Activated B cell treated with CpG ODN at 0.5 μM for 24 hours (primary cell): Measurements from ENCODE around the gene UBQLN2. TPM values are rescaled to one million over a fixed set of nuclear protein-coding genes. Genes with fewer than 3 reads are reported as not detected.
"Not testable (repeated sequence)": the region's sequence is repeated elsewhere in the genome, so short reads cannot be mapped to it uniquely, and the experiment has no call there.

ENCODE experiments used
- ATAC-seq: fragments of 200-7000 bp; cut with Tn5 transposase; one replicate; pipeline ENCODE4 v1.10.0; 2021; ENCODE audit warnings: low read depth, mild to moderate bottlenecking, moderate library complexity
- CTCF ChIA-PET: fragments of 350-600 bp; sonication (Branson Sonifier 250); formaldehyde crosslinking; loops from one replicate; lab custom pipeline; 2021; ENCODE audit warnings: antibody characterized with exemption; lab: Charles Lee
- POLR2A ChIA-PET: fragments of 350-600 bp; sonication (Branson Sonifier 250); formaldehyde crosslinking; loops from one replicate; lab custom pipeline; 2021; ENCODE audit warnings: antibody characterized with exemption; lab: Charles Lee
- DNase-seq: peaks from one replicate; pipeline ENCODE4 v3.0.0; 2022
- H3K27ac Mint-ChIP-seq: one replicate; pipeline ENCODE4 v1.8.0; 2020; ENCODE audit warnings: mixed read lengths
- H3K27me3 Mint-ChIP-seq: one replicate; pipeline ENCODE4 v1.8.0; 2021; ENCODE audit warnings: mixed read lengths
- H3K36me3 Mint-ChIP-seq: one replicate; pipeline ENCODE4 v1.8.0; 2021; ENCODE audit warnings: low read depth, mixed read lengths
- H3K4me1 Mint-ChIP-seq: one replicate; pipeline ENCODE4 v1.8.0; 2021; ENCODE audit warnings: mixed read lengths
- H3K4me3 Mint-ChIP-seq: one replicate; pipeline ENCODE4 v1.8.0; 2020; ENCODE audit warnings: mild to moderate bottlenecking, mixed read lengths
- H3K9me3 Mint-ChIP-seq: one replicate; pipeline ENCODE4 v1.8.0; 2020; ENCODE audit warnings: mixed read lengths
- intact Hi-C: fragments of 100-400 bp; cut with micrococcal nuclease; formaldehyde crosslinking; loops from one replicate; pipeline ENCODE4 v1.15.1; 2024
- total RNA-seq: library from RNA; stranded (reverse); gene quantifications from 2 replicates; pipeline ENCODE4 v1.2.3, GENCODE V29; 2022
- TF ChIP-seq, protein P1 (sequence below): fragments of 200-600 bp; IDR thresholded peaks from one replicate; pipeline ENCODE4 v1.8.0; 2022; ENCODE audit warnings: antibody characterized with exemption, mild to moderate bottlenecking

The UBQLN2 gene
- 21.3 and 26.6 TPM in 2 replicates for total RNA-seq

- ChIA-PET CTCF (no interaction called here), POLR2A (interaction anchor here (0.6 to 2.4 kb wide), 3 partner anchors 165 to 1927 kb away, joined by 3 to 7 read pairs (median 3); partner anchors contain the start of gene MAGEH1)
- ATAC-seq, result peak; percentile 87
- H3K4me3 Mint-ChIP-seq, result peak within 1 kb of the TSS; percentile 88
- peak within 1 kb of the TSS; percentile 96 for H3K27ac Mint-ChIP-seq
- H3K27me3 Mint-ChIP-seq, result no peaks in the 10 kb centered on the region
- peak; percentile 61 for DNase-seq
- TF ChIP-seq, protein P1, sequence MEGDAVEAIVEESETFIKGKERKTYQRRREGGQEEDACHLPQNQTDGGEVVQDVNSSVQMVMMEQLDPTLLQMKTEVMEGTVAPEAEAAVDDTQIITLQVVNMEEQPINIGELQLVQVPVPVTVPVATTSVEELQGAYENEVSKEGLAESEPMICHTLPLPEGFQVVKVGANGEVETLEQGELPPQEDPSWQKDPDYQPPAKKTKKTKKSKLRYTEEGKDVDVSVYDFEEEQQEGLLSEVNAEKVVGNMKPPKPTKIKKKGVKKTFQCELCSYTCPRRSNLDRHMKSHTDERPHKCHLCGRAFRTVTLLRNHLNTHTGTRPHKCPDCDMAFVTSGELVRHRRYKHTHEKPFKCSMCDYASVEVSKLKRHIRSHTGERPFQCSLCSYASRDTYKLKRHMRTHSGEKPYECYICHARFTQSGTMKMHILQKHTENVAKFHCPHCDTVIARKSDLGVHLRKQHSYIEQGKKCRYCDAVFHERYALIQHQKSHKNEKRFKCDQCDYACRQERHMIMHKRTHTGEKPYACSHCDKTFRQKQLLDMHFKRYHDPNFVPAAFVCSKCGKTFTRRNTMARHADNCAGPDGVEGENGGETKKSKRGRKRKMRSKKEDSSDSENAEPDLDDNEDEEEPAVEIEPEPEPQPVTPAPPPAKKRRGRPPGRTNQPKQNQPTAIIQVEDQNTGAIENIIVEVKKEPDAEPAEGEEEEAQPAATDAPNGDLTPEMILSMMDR, result no peak
- H3K36me3 Mint-ChIP-seq, result peaks cover 7% of the 10 kb centered on the region
- peaks cover 28% of the 10 kb centered on the region for H3K4me1 Mint-ChIP-seq
- intact Hi-C loops, result loop anchor here (2.0 to 10.0 kb wide), 7 partner anchors 165 to 1399 kb away; partner anchors contain the start of genes NBDY, RRAGB and ZXDB
- H3K9me3 Mint-ChIP-seq, result no peaks in the 10 kb centered on the region
Measured at GRCh38 chrX:56563231-56564161, at the start of gene UBQLN2. Gene UBQLN2 (plus strand): TSS chrX:56563627. CDS start chrX:56563874, 247 bp downstream.

DNA sequence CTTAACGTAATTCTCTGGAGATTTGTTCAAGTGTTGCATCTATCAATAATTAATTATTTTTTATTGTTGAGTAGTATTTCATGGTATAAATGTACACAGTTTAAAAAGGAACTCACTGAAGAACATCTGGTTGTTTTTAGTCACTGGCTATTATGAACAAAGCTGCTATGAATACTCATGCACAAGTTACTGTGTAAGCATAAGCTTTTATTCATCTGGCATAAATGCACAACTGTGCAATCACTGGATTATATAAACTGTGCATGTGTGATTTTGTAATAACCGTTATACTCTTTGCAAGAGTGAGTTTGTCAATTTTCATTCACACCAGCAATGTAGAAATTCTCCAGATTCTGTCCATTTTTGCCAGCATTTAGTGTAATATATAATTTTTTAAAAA lies 43.8 kb upstream of the UBQLN2 start:
- no peaks in the 10 kb centered on the region for H3K36me3 Mint-ChIP-seq
- TF ChIP-seq, protein P1, result no peak
- no peaks in the 10 kb centered on the region for H3K9me3 Mint-ChIP-seq
- DNase-seq, result no peak
- H3K27me3 Mint-ChIP-seq, result peaks cover 2% of the 10 kb centered on the region
- no peak overlapping the region for H3K4me3 Mint-ChIP-seq
- no peak for ATAC-seq
- H3K27ac Mint-ChIP-seq, result no peak overlapping the region
- ChIA-PET CTCF (no interaction called here), POLR2A (no interaction called here)
- no peaks in the 10 kb centered on the region for H3K4me1 Mint-ChIP-seq
- intact Hi-C loops, result no loop called here

GRCh38 chrX:56529482-56530007 lies 33.9 kb upstream of the UBQLN2 start:
- intact Hi-C loops, CTCF ChIA-PET, ATAC-seq, H3K27ac Mint-ChIP-seq, POLR2A ChIA-PET, H3K4me1 Mint-ChIP-seq, H3K4me3 Mint-ChIP-seq, H3K27me3 Mint-ChIP-seq, H3K36me3 Mint-ChIP-seq, DNase-seq, H3K9me3 Mint-ChIP-seq: not testable (repeated sequence)

DNA sequence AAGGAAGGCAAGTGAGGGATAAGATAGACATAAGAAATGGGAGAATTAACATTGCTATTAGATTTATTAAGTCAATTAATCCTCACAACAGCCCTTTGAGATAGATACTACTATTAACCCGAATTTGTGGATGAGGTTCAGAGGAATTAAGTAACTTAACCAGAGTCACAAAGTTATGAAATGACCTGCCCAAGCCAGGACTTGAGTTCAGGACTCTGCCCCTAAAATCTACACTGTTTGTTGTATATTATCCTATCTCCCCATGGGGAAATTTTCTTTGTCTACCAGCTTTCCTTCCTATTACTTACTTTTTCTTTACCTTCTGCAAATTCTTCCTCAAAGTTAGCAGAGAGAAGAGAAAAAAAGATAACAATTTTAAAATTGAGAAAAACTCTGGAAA lies 33.4 kb upstream of the UBQLN2 start:
- Mint-ChIP-seq H3K27ac (no peak overlapping the region), H3K36me3 (no peaks in the 10 kb centered on the region), H3K9me3 (no peaks in the 10 kb centered on the region), H3K4me3 (no peak overlapping the region), H3K27me3 (peaks cover 2% of the 10 kb centered on the region), H3K4me1 (no peaks in the 10 kb centered on the region)
- DNase-seq (no peak), ATAC-seq (no peak)
- ChIA-PET POLR2A (no interaction called here), CTCF (no interaction called here)
- TF ChIP-seq, protein P1, result no peak
- intact Hi-C loops, result no loop called here

- intact Hi-C loops, result no loop called here
- H3K4me3 Mint-ChIP-seq, result no peak overlapping the region
- H3K36me3 Mint-ChIP-seq, result no peaks in the 10 kb centered on the region
- H3K9me3 Mint-ChIP-seq, result peaks cover 6% of the 10 kb centered on the region
- no peak overlapping the region for H3K27ac Mint-ChIP-seq
- H3K4me1 Mint-ChIP-seq, result no peaks in the 10 kb centered on the region
- no peak for ATAC-seq
- no peak for DNase-seq
- TF ChIP-seq, protein P1, result no peak
- ChIA-PET POLR2A (no interaction called here), CTCF (no interaction called here)
- H3K27me3 Mint-ChIP-seq, result no peaks in the 10 kb centered on the region
Measured at GRCh38 chrX:56550667-56551066, 12.8 kb upstream of the UBQLN2 start.
